Activated CD4-positive, alpha-beta T cell treated with anti-CD3 and anti-CD28 coated beads, Interleukin-2, amount 50 U/mL, for 4 hours (primary cell): ENCODE measurements around the gene SFXN3.

Source experiments
- DNase-seq, 2 experiments: peaks; one replicate each; pipeline ENCODE4 v3.0.0-alpha.2; 2020

The SFXN3 gene

DNA sequence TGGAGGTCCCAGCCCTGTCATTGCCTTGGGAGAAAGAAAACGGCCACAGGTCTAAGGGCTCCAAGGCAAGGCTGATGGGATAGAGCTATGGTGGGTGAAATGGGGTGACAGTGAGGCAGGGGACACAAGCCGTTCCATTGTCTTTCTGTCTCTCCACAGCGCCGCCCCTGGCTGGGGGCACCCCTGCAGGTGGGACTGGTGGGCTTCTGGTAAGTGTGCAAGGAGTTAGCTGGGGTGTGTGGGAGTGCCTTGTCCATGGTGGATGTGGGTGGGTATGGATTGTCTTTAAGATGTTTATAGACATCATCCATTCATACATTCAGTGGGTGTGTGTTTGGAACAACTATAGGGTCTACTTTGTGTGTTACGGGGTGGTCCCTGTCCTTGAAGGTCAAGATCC, 7.5 kb downstream of the SFXN3 start:
- DNase-seq, result no peak

- no peak for DNase-seq
Observed at GRCh38 chr10:101040061-101040460, 9.0 kb downstream of the SFXN3 start.

GRCh38 chr10:101040851-101041250, 9.8 kb downstream of the SFXN3 start:
- DNase-seq, result no peak

DNA sequence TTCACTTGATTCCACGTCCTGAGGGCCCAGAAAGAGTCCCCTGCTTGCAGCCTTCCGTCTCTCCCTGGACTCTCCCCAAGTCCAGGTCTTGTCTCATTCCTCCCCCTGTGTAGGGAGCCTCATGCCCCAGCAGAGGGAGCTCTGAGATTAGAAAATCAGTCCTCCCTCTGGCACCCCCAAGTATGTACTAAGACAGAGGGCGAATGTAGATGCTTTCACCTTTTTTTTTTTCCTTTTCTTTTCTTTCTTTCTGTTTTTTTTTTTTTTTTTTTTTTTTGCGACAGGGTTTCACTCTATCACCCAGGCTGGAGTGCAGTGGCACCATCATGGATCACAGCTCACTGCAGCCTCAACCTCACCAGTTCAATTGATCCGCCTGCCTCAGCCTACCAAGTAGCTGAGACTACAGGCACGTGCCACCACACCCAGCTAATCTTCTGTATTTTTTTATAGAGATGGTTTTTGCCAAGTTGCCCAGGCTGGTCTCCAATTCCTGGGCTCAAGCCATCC, 10.3 kb downstream of the SFXN3 start:
- DNase-seq, result peak; percentile 68 to 70

GRCh38 chr10:101042118-101042517, 11.1 kb downstream of the SFXN3 start:
- no peak for DNase-seq

- DNase-seq, result peak; percentile 77 to 80
Observed at GRCh38 chr10:101042667-101043362, 11.8 kb downstream of the SFXN3 start.

DNA sequence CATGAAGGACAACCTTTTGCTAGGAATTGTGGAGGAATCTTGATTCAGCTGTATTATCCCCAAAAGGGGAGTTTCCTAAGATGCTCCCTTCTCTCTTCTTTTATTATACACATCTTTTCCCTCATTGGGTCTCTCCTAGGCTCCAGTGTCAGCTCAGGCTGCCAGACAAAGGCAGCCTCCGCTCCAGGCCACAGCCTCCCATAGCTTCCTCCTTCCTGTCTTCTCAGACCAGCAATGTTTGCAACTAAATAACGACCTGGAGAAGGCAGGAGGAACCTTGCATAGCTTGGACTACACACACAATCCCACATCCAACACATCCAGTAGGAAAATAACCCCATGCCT, 12.3 kb downstream of the SFXN3 start:
- DNase-seq, result no peak

GRCh38 chr10:101044117-101044516, 13.1 kb downstream of the SFXN3 start:
- no peak for DNase-seq

- DNase-seq, result no peak
Observed at GRCh38 chr10:101046332-101047238, 15.6 kb downstream of the SFXN3 start.

DNA sequence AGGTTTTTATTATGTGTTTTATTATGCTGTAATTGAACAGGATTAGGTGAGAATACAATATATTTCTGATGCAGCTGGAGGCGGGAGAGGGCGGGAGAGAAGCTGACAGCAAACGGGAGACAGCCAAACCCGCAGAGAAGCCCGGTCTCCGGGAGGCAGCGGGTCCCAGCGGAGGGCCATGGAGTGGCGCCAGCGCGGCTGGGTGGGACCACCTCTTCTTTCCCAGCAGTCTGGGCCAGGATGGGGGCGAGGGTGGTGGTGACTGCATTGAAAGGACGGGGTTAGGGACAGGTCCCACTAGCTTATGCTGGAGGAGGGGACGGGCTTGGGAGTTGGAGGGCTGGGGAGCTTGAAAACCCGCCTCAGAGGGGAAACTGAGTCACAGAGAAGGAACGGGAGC, 16.2 kb downstream of the SFXN3 start:
- DNase-seq, result no peak

GRCh38 chr10:101047961-101048892, 17.2 kb downstream of the SFXN3 start:
- DNase-seq, result no peak

- DNase-seq, result peak; percentile 71 to 72
Observed at GRCh38 chr10:101050208-101051069, 19.4 kb downstream of the SFXN3 start.

- DNase-seq, result no peak
Observed at GRCh38 chr10:101052285-101052684, 21.3 kb downstream of the SFXN3 start.

DNA sequence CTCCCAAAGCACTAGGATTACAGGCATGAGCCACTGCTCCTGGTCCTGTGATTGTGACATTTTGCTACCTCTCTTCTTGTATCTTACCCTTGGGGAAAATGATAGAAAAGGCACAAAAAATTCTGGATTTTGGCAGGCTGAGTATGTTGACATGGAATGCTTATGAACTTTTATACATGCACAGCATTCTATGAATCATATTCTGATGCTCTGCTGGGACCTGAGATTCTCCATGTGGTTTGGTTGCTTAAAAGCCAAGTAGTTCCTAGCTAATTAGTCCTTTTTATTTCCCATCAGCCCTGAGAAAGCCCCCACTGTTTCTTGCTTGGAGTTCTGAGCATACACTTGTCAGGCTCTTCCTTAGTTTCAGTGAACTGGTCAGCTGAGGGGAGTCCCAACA, 22.5 kb downstream of the SFXN3 start:
- no peak for DNase-seq

- DNase-seq, result no peak
Observed at GRCh38 chr10:101054351-101054750, 23.3 kb downstream of the SFXN3 start.

DNA sequence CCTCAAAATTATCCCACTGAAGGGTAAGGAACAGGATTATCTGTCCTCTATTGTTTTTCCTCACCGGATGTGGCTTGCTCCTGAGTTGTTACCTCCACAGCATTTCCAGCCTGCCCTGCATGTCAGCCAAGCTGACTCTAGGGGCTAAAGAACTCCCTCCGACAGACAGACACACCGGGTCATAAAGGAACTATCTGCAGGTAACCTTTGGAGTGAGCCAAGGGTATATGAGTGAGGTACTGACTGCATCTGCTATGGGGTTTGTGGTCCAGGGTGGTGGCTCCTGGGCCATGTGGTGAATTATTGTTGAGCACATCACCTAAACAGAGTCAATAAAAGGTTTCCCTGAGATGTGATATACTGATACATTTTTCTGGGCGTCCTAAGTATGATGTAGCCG, 23.8 kb downstream of the SFXN3 start:
- DNase-seq, result no peak

DNA sequence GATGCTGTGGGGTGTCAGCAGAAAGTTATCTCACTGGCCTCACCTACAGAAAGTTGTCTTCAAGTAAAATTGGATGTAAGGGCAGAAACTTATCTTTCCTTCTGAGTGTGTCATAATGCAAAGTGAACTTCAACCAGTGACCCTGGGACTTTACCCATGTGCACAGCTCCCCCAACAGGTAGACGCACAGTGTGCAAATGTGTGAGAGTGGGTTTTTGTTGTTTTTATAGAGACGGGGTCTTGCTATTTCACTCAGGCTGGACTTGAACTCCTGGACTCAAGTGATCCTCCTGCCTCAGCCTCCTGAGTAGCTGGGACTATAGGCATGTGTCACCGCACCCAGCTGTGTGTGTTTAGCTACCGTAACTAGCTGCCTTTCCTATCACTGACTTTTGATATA, 24.4 kb downstream of the SFXN3 start:
- no peak for DNase-seq

DNA sequence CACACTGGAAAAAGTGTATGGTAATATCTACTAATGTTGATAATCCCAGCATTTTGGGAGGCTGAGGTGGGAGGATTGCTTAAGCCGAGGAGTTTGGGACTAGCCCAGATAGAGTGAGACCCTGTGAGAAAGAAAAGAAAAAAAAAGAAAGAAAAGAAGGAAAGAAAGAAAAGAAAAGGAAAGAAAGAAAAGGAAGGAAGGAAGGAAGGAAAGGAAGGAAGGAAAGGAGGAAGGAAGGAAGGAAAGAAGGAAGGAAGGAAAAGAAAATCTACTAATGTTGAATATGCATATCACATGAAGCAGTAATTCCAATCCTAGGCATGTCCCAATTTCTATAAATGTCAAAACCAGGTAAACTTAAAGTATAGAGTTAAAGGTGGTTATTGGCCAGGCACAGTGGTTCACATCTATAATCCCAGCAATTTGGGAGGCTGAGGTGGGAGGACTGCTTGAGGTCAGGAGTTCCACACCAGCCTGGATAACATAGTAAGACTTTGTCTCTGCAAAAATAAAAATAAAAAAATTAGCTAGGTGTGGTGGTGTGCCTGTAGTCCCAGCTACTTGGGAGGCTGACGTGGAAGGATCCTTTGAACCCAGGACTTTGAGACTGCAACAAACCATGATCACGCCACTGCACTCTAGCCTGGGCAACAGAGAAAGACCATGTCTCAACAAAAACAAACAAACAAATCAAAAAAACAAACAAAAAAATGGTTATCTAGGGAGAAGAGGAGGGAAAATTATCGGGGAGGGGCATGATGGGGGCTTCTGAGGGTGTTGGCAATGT, 25.5 kb downstream of the SFXN3 start:
- DNase-seq, result no peak

- DNase-seq, result peak; percentile 86 to 91
Observed at GRCh38 chr10:101060036-101060950, 29.3 kb downstream of the SFXN3 start.
